GM12878 (cell line): ENCODE results near the gene SYNGR2. TPM values are rescaled to one million over a fixed set of nuclear protein-coding genes. Genes with fewer than 3 reads are reported as not detected.

Experiments
- ATAC-seq: fragments of 200-7000 bp; cut with Tn5 transposase; 3 replicates; pipeline ENCODE4 v1.9.1; 2020; ENCODE audit warnings: mild to moderate bottlenecking, moderate library complexity
- BruUV-seq: library from RNA; stranded (reverse); fragments of 400-500 nt; replicated peaks from 2 replicates; lab custom pipeline; 2021; lab: Mats Ljungman, UMichigan
- CTCF ChIA-PET: fragments of 300-600 bp; sonication (Branson Sonifier 250); formaldehyde crosslinking; extraction: SDS; loops from one replicate; lab custom pipeline; 2021; ENCODE audit warnings: inconsistent platforms; lab: Yijun Ruan, JAX
- POLR2A ChIA-PET: fragments of 350-600 bp; formaldehyde crosslinking; extraction: SDS; loops from one replicate; lab custom pipeline; 2021; ENCODE audit warnings: inconsistent platforms; lab: Charles Lee
- RAD21 ChIA-PET: fragments of 300-600 bp; sonication (Branson Sonifier 250); formaldehyde crosslinking; loops from one replicate; lab custom pipeline; 2023; ENCODE audit warnings: antibody characterized with exemption; ENCODE audit not compliant: unreplicated experiment; lab: Charles Lee
- SMC1A ChIA-PET: fragments of 300-600 bp; sonication (Branson Sonifier 250); formaldehyde crosslinking; loops from one replicate; lab custom pipeline; 2023; ENCODE audit not compliant: unreplicated experiment, uncharacterized antibody; lab: Charles Lee
- DNase-seq: peaks from one replicate; pipeline ENCODE4 v3.0.0-alpha.2; 2011; ENCODE audit warnings: low read depth, low spot score
- FAIRE-seq: peaks from 3 replicates; lab custom pipeline; 2011; peaks lifted over from hg19 to GRCh38; lab: Jason Lieb, UNC
- H2AFZ ChIP-seq: 2 replicates; pipeline ENCODE4 v1.6.0; 2011; ENCODE audit warnings: low read depth, low read length, control low read depth; ENCODE audit not compliant: control insufficient read depth
- H3K27ac ChIP-seq: 2 replicates; pipeline ENCODE4 v1.5.1; 2011; ENCODE audit warnings: control low read depth; ENCODE audit not compliant: control insufficient read depth, insufficient read depth
- H3K27me3 ChIP-seq, 2 experiments: replicated peaks in 1 of 2; 2 replicates each; pipeline versions ENCODE4 v1.6.0 to v1.6.1; 2011; ENCODE audit warnings: low read length in 1 of 2; ENCODE audit not compliant: control insufficient read depth in 2 of 2, insufficient read depth in 2 of 2
- H3K36me3 ChIP-seq, 2 experiments: 2 replicates each; pipeline ENCODE4 v1.5.1; 2011; ENCODE audit warnings: low read length in 1 of 2; ENCODE audit not compliant: control insufficient read depth in 2 of 2, insufficient read depth in 2 of 2
- H3K4me1 ChIP-seq: 2 replicates; pipeline ENCODE4 v1.6.1; 2011; ENCODE audit warnings: mild to moderate bottlenecking, low read length, moderate library complexity, mixed read lengths; ENCODE audit not compliant: control insufficient read depth, insufficient read depth
- H3K4me2 ChIP-seq: 2 replicates; pipeline ENCODE4 v1.6.0; 2011; ENCODE audit warnings: control low read depth; ENCODE audit not compliant: control insufficient read depth, insufficient read depth
- H3K4me3 ChIP-seq: fragments of 200-600 bp; sonication (generic); 2 replicates; pipeline ENCODE4 v1.5.1; 2016
- H3K79me2 ChIP-seq: 2 replicates; pipeline ENCODE4 v1.6.0; 2011; ENCODE audit warnings: low read length; ENCODE audit not compliant: control insufficient read depth, insufficient read depth
- H3K9ac ChIP-seq: 2 replicates; pipeline ENCODE4 v1.8.0; 2011; ENCODE audit warnings: low read length, control low read depth, mixed read lengths; ENCODE audit not compliant: control insufficient read depth, insufficient read depth
- H3K9me3 ChIP-seq: replicated peaks from 3 replicates; pipeline ENCODE4 v1.5.1; 2011; ENCODE audit warnings: mild to moderate bottlenecking, low read length; ENCODE audit not compliant: control insufficient read depth, insufficient read depth
- H4K20me1 ChIP-seq: 2 replicates; pipeline ENCODE4 v1.6.0; 2011; ENCODE audit not compliant: control insufficient read depth, insufficient read depth
- ATF7 ChIP-seq: fragments of 450-650 bp; IDR thresholded peaks from 2 replicates; pipeline ENCODE4 v1.6.1; 2016; ENCODE audit warnings: low read depth, mild to moderate bottlenecking
- CHD1 ChIP-seq: IDR thresholded peaks from 2 replicates; pipeline ENCODE4 v1.6.1; 2012; ENCODE audit warnings: low read depth, low read length, improper control_type of control experiment
- HDAC2 ChIP-seq: fragments of 200-600 bp; sonication (generic); IDR thresholded peaks from 2 replicates; pipeline ENCODE4 v1.6.1; 2017
- NR2F1 ChIP-seq: fragments of 450-650 bp; conservative IDR thresholded peaks from 2 replicates; pipeline ENCODE4 v1.6.1; 2017; ENCODE audit warnings: mild to moderate bottlenecking
- REST ChIP-seq: IDR thresholded peaks from 2 replicates; pipeline ENCODE4 v1.6.1; 2012; ENCODE audit warnings: mild to moderate bottlenecking, low read depth, low read length
- RUNX3 ChIP-seq: IDR thresholded peaks from 2 replicates; pipeline ENCODE4 v1.6.1; 2012; ENCODE audit warnings: low read length, inconsistent platforms
- ZNF592 ChIP-seq: fragments of 450-650 bp; IDR thresholded peaks from 2 replicates; pipeline ENCODE4 v1.6.1; 2017; ENCODE audit warnings: mild to moderate bottlenecking, moderate library complexity
- ZNF687 ChIP-seq: fragments of 450-650 bp; IDR thresholded peaks from 2 replicates; pipeline ENCODE4 v1.6.1; 2017; ENCODE audit warnings: mild to moderate bottlenecking, moderate library complexity
- WGBS: methylation state at CpG from one replicate; pipeline ENCODE4 v1.1.6; 2016; ENCODE audit warnings: low lambda C conversion rate; ENCODE audit not compliant: insufficient replicate concordance, insufficient coverage; ENCODE audit errors: missing lambda C conversion rate; 5-methylcytosine and 5-hydroxymethylcytosine counted together
- in situ Hi-C: fragments of 300-500 bp; cut with MboI; formaldehyde crosslinking; loops from 9 replicates; pipeline ENCODE4 v1.14.3; 2018; ENCODE audit warnings: mixed read lengths
- intact Hi-C: fragments of 100-400 bp; cut with micrococcal nuclease; formaldehyde crosslinking; loops from one replicate; pipeline ENCODE4 v1.14.2; 2022; ENCODE audit not compliant: unreplicated experiment
- polyA plus RNA-seq, 11 experiments: library from polyadenylated mRNA; depleted of rRNA in 4 of 11; unstranded in 6 of 11; stranded (reverse) in 5 of 11; fragments of >200 nt; fragmentation: Nextera tagmentation in 4 of 11; fragmentation: Illumina TruSeq in 1 of 11; extraction: Ambion mirVana in 4 of 11; extraction: Trizol in 1 of 11; gene quantifications; 1 replicate in 1 of 11; 2 replicates in 10 of 11; pipeline versions ENCODE4 v1.2.1 to v1.2.3, GENCODE V29; 2011 to 2016; ENCODE audit warnings: inconsistent platforms in 2 of 11, missing spikeins in 2 of 11, low read depth in 1 of 11
- total RNA-seq, 4 experiments: library from RNA; depleted of rRNA in 3 of 4; stranded (reverse); fragments of >200 nt in 3 of 4; fragmentation: Illumina TruSeq in 1 of 4; extraction: Trizol in 1 of 4; gene quantifications; 2 replicates each; pipeline versions ENCODE4 v1.2.1 to v1.2.3, GENCODE V29; 2013 to 2021

The SYNGR2 gene
- total and polyA plus RNA-seq, 10 of the 15 experiments (the other 5 are each of a cell fraction or from before 2014, with no cell fraction given) = 4.4 to 529 (median 261) TPM

- no peak for TF ChIP-seq HDAC2
Observed at GRCh38 chr17:78208486-78208885, 40.1 kb downstream of the SYNGR2 start (continued).

GRCh38 chr17:78210111-78210510 is 41.7 kb downstream of the SYNGR2 start:
- no peak for FAIRE-seq
- H3K27ac ChIP-seq = no peak overlapping the region
- no peaks in the 10 kb centered on the region for H3K4me1 ChIP-seq
- ChIA-PET POLR2A (interaction anchor here (0.7 kb wide), 2 partner anchors 16 kb away, joined by 5 to 6 read pairs; no protein-coding TSS in a partner anchor), RAD21 (no interaction called here), CTCF (no interaction called here), SMC1A (no interaction called here)
- no peaks in the 10 kb centered on the region for H4K20me1 ChIP-seq
- H3K9me3 ChIP-seq = no peaks in the 10 kb centered on the region
- H3K79me2 ChIP-seq = peaks cover 10% of the 10 kb centered on the region
- no peak for DNase-seq
- no TSS peak for BruUV-seq
- no peak overlapping the region for H2AFZ ChIP-seq
- H3K4me3 ChIP-seq = no peak overlapping the region
- H3K9ac ChIP-seq = no peak overlapping the region
- H3K4me2 ChIP-seq = no peak overlapping the region
- ATAC-seq = no peak
- 82% methylated on average over 10 of the region's 10 CpGs for WGBS
- in situ Hi-C loops (no loop called here), intact Hi-C loops (no loop called here)
- peaks cover 0 to 6% of the 10 kb centered on the region in 2 experiments; a peak in 3 of 4 replicates for H3K36me3 ChIP-seq
- H3K27me3 ChIP-seq = no peaks in the 10 kb centered on the region
- TF ChIP-seq ATF7 (no peak), CHD1 (no peak), NR2F1 (no peak), ZNF687 (no peak), RUNX3 (no peak), ZNF592 (no peak), REST (no peak)
